H9 (cell line): ENCODE measurements around the gene TMEM98. TPM values are rescaled to one million over a fixed set of nuclear protein-coding genes. Genes with fewer than 3 reads are reported as not detected.

Experiments
- DNase-seq: peaks from one replicate; pipeline ENCODE4 v3.0.0-alpha.2; 2017
- H2AFZ ChIP-seq: one replicate; pipeline ENCODE4 v1.6.1; 2013; ENCODE audit warnings: mild to moderate bottlenecking, low read length, control low read depth, moderate library complexity
- H2AK5ac ChIP-seq: 2 replicates; pipeline ENCODE4 v1.6.1; 2013; ENCODE audit warnings: low read length, control low read depth, mixed read lengths; ENCODE audit not compliant: insufficient read length
- H2BK120ac ChIP-seq: one replicate; pipeline ENCODE4 v1.6.1; 2013; ENCODE audit warnings: low read depth, mild to moderate bottlenecking, low read length, control low read depth, inconsistent platforms; ENCODE audit not compliant: poor library complexity, severe bottlenecking
- H2BK12ac ChIP-seq: 2 replicates; pipeline ENCODE4 v1.6.1; 2013; ENCODE audit warnings: low read length, control low read depth, mixed read lengths, low read depth; ENCODE audit not compliant: insufficient read length
- H2BK15ac ChIP-seq: 2 replicates; pipeline ENCODE4 v1.6.1; 2013; ENCODE audit warnings: low read depth, low read length, control low read depth
- H2BK20ac ChIP-seq: one replicate; pipeline ENCODE4 v1.6.1; 2013; ENCODE audit warnings: low read depth, mild to moderate bottlenecking, low read length, control low read depth, inconsistent platforms; ENCODE audit not compliant: poor library complexity, severe bottlenecking
- H2BK5ac ChIP-seq: 2 replicates; pipeline ENCODE4 v1.6.1; 2013; ENCODE audit warnings: low read length, control low read depth, mixed read lengths; ENCODE audit not compliant: insufficient read length
- H3K14ac ChIP-seq: 2 replicates; pipeline ENCODE4 v1.6.1; 2013; ENCODE audit warnings: low read length, control low read depth; ENCODE audit not compliant: insufficient read depth
- H3K18ac ChIP-seq: 2 replicates; pipeline ENCODE4 v1.6.1; 2013; ENCODE audit warnings: low read depth, mild to moderate bottlenecking, mixed read lengths, low read length, control low read depth; ENCODE audit not compliant: insufficient read length
- H3K23ac ChIP-seq: 2 replicates; pipeline ENCODE4 v1.6.1; 2013; ENCODE audit warnings: low read length, control low read depth, mixed read lengths, low read depth; ENCODE audit not compliant: insufficient read length
- H3K23me2 ChIP-seq: 2 replicates; pipeline ENCODE4 v1.6.1; 2013; ENCODE audit warnings: low read depth, mild to moderate bottlenecking, mixed read lengths, low read length, control low read depth; ENCODE audit not compliant: insufficient read length, poor library complexity, severe bottlenecking
- H3K27ac ChIP-seq: 2 replicates; pipeline ENCODE4 v1.5.1; 2013; ENCODE audit warnings: low read length, control low read depth, mixed read lengths, low read depth; ENCODE audit not compliant: insufficient read length
- H3K27me3 ChIP-seq: 2 replicates; pipeline ENCODE4 v1.6.1; 2013; ENCODE audit warnings: low read length, control low read depth, inconsistent platforms; ENCODE audit not compliant: insufficient read depth
- H3K4ac ChIP-seq: 2 replicates; pipeline ENCODE4 v1.6.1; 2013; ENCODE audit warnings: low read depth, mild to moderate bottlenecking, control low read depth, inconsistent platforms, low read length, moderate library complexity
- H3K4me1 ChIP-seq: 2 replicates; pipeline ENCODE4 v1.6.1; 2013; ENCODE audit warnings: low read length, control low read depth, inconsistent platforms; ENCODE audit not compliant: insufficient read depth
- H3K4me2 ChIP-seq: 2 replicates; pipeline ENCODE4 v1.6.1; 2013; ENCODE audit warnings: low read length, control low read depth, mixed read lengths; ENCODE audit not compliant: insufficient read length, insufficient read depth
- H3K56ac ChIP-seq: 2 replicates; pipeline ENCODE4 v1.6.1; 2013; ENCODE audit warnings: low read depth, mild to moderate bottlenecking, mixed read lengths, low read length, control low read depth; ENCODE audit not compliant: insufficient read length
- H3K79me1 ChIP-seq: 2 replicates; pipeline ENCODE4 v1.6.1; 2013; ENCODE audit warnings: low read depth, mild to moderate bottlenecking, moderate library complexity, low read length, control low read depth, inconsistent platforms; ENCODE audit not compliant: insufficient read depth, poor library complexity, severe bottlenecking
- H3K79me2 ChIP-seq: 2 replicates; pipeline ENCODE4 v1.6.1; 2013; ENCODE audit warnings: low read length, control low read depth, inconsistent platforms; ENCODE audit not compliant: insufficient read depth
- H3K9ac ChIP-seq: 2 replicates; pipeline ENCODE4 v1.6.1; 2013; ENCODE audit warnings: low read length, control low read depth, mixed read lengths; ENCODE audit not compliant: insufficient read length; ENCODE audit errors: extremely low read depth
- H3K9me3 ChIP-seq: one replicate; pipeline ENCODE4 v1.6.1; 2013; ENCODE audit warnings: low read depth, low read length, inconsistent platforms; ENCODE audit not compliant: control insufficient read depth
- H3T11ph ChIP-seq: one replicate; pipeline ENCODE4 v1.6.1; 2013; ENCODE audit warnings: mild to moderate bottlenecking, low read length, control low read depth, inconsistent platforms
- H4K20me1 ChIP-seq: one replicate; pipeline ENCODE4 v1.6.1; 2013; ENCODE audit not compliant: control insufficient read depth, insufficient read length, insufficient read depth
- H4K5ac ChIP-seq: 2 replicates; pipeline ENCODE4 v1.6.1; 2013; ENCODE audit warnings: low read depth, mild to moderate bottlenecking, mixed read lengths, low read length, control low read depth; ENCODE audit not compliant: insufficient read length
- H4K8ac ChIP-seq: replicated peaks from 2 replicates; pipeline ENCODE4 v1.6.1; 2013; ENCODE audit warnings: low read length, control low read depth, mixed read lengths, low read depth; ENCODE audit not compliant: insufficient read length
- H4K91ac ChIP-seq: 2 replicates; pipeline ENCODE4 v1.6.1; 2013; ENCODE audit warnings: low read depth, mild to moderate bottlenecking, moderate library complexity, mixed read lengths, low read length, control low read depth; ENCODE audit not compliant: insufficient read length
- H3K27ac Mint-ChIP-seq, 3 experiments: 2 replicates in 2 of 3; 3 replicates in 1 of 3; pipeline ENCODE4 v1.8.0; 2020 to 2021; ENCODE audit warnings: mixed read lengths in 3 of 3, mild to moderate bottlenecking in 1 of 3, moderate library complexity in 1 of 3
- H3K27me3 Mint-ChIP-seq: 2 replicates; pipeline ENCODE4 v1.8.0; 2021; ENCODE audit warnings: low read depth, mild to moderate bottlenecking, moderate library complexity, mixed read lengths
- H3K36me3 Mint-ChIP-seq, 3 experiments: 2 replicates in 2 of 3; 3 replicates in 1 of 3; pipeline ENCODE4 v1.8.0; 2020 to 2021; ENCODE audit warnings: low read depth in 3 of 3, mixed read lengths in 3 of 3; ENCODE audit not compliant: insufficient read depth in 1 of 3
- H3K4me1 Mint-ChIP-seq, 2 experiments: 2 replicates each; pipeline ENCODE4 v1.8.0; 2020; ENCODE audit warnings: mixed read lengths in 2 of 2
- H3K4me3 Mint-ChIP-seq, 2 experiments: 2 replicates in 1 of 2; 3 replicates in 1 of 2; pipeline ENCODE4 v1.8.0; 2020 to 2021; ENCODE audit warnings: mild to moderate bottlenecking in 2 of 2, mixed read lengths in 2 of 2, moderate library complexity in 1 of 2
- H3K9me3 Mint-ChIP-seq, 2 experiments: 2 replicates in 1 of 2; 3 replicates in 1 of 2; pipeline ENCODE4 v1.8.0; 2020; ENCODE audit warnings: mild to moderate bottlenecking in 2 of 2, mixed read lengths in 2 of 2, moderate library complexity in 1 of 2
- total RNA-seq: library from RNA; stranded (reverse); gene quantifications from 2 replicates; pipeline ENCODE4 v1.2.1, GENCODE V29; 2021
- TF ChIP-seq, protein P1 (sequence below): fragments of 200-600 bp; sonication (generic); conservative IDR thresholded peaks from 3 replicates; pipeline ENCODE4 v1.8.0; 2021; ENCODE audit warnings: antibody characterized with exemption, mild to moderate bottlenecking

The TMEM98 gene
- total RNA-seq, 1 experiment from 2014 or later = 78.4 TPM

- H2BK12ac ChIP-seq = no peak overlapping the region
- TF ChIP-seq, protein P1, sequence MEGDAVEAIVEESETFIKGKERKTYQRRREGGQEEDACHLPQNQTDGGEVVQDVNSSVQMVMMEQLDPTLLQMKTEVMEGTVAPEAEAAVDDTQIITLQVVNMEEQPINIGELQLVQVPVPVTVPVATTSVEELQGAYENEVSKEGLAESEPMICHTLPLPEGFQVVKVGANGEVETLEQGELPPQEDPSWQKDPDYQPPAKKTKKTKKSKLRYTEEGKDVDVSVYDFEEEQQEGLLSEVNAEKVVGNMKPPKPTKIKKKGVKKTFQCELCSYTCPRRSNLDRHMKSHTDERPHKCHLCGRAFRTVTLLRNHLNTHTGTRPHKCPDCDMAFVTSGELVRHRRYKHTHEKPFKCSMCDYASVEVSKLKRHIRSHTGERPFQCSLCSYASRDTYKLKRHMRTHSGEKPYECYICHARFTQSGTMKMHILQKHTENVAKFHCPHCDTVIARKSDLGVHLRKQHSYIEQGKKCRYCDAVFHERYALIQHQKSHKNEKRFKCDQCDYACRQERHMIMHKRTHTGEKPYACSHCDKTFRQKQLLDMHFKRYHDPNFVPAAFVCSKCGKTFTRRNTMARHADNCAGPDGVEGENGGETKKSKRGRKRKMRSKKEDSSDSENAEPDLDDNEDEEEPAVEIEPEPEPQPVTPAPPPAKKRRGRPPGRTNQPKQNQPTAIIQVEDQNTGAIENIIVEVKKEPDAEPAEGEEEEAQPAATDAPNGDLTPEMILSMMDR = no peak
- no peaks in the 10 kb centered on the region for H3K23me2 ChIP-seq
- no peaks in the 10 kb centered on the region for H3K79me1 ChIP-seq
- no peak overlapping the region for H4K8ac ChIP-seq
- H3K4me1 ChIP-seq = peaks cover 4% of the 10 kb centered on the region; the same call in 1 of the 2 replicates
- no peak overlapping the region for H2AFZ ChIP-seq
- H3T11ph ChIP-seq = no peak overlapping the region
- H3K4me3 Mint-ChIP-seq = no peak overlapping the region
- no peak overlapping the region for H4K91ac ChIP-seq
- H3K79me2 ChIP-seq = no peaks in the 10 kb centered on the region
- no peak overlapping the region for H2AK5ac ChIP-seq
- no peaks in the 10 kb centered on the region for H3K9me3 ChIP-seq
- H2BK120ac ChIP-seq = no peak overlapping the region
- no peak overlapping the region for H2BK5ac ChIP-seq
- no peak overlapping the region for H3K23ac ChIP-seq
- no peak overlapping the region for H3K27ac ChIP-seq
- H3K4ac ChIP-seq = no peak overlapping the region
- H3K27ac Mint-ChIP-seq = no peak overlapping the region
- no peaks in the 10 kb centered on the region; the same call in 1 of the 2 replicates for H3K27me3 Mint-ChIP-seq
- DNase-seq = no peak
- H2BK15ac ChIP-seq = no peak overlapping the region
- no peaks in the 10 kb centered on the region for H4K20me1 ChIP-seq
- H3K14ac ChIP-seq = no peak overlapping the region
- peaks cover 21% of the 10 kb centered on the region in 2 experiments for H3K4me1 Mint-ChIP-seq
- no peak overlapping the region for H2BK20ac ChIP-seq
- H3K27me3 ChIP-seq = no peaks in the 10 kb centered on the region
- H3K36me3 Mint-ChIP-seq = peaks cover 0 to 3% (median 0%) of the 10 kb centered on the region in 3 experiments; a peak in 3 of 7 replicates
- no peak overlapping the region for H4K5ac ChIP-seq
- no peak overlapping the region for H3K9ac ChIP-seq
- no peak overlapping the region for H3K4me2 ChIP-seq
- H3K18ac ChIP-seq = no peak overlapping the region
- peaks cover 0 to 8% of the 10 kb centered on the region in 2 experiments; a peak in 3 of 5 replicates for H3K9me3 Mint-ChIP-seq
- no peak overlapping the region for H3K56ac ChIP-seq
Observed at GRCh38 chr17:32917081-32917480, 10.9 kb upstream of the TMEM98 start.
